ENCODE results near the gene MTCL1.

The MTCL1 gene

DNA sequence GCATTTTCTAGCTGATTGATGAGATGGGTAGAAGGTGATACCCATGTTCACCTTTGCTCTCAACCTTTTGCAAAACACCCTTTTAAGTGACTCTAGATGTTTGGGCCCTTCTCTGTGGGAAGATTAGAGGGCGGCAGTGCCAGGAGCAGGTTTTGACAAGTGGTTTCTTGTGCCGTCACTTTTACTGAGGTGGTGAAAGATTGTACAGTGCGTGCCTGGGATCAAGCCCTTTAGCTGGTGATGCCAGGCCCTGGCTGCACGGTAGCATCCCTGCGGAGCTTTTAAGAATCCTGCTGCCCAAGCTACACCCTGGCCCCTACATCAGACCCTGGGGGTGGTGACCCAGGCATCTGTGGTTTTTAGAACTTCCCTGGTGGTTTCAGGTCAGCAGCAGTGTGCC is 29.1 kb downstream of the MTCL1 start:
- Histone ChIP-seq H3K36me3 (ENCODE audit: control insufficient read depth, low read depth, low read length) (peaks cover 5% of the 10 kb centered on the region), H3K9ac (ENCODE audit: low read length) (no peak overlapping the region), H3K27me3 (ENCODE audit: control insufficient read depth, insufficient read depth, low read length) (no peaks in the 10 kb centered on the region), H3K27ac (ENCODE audit: low read length) (no peak overlapping the region), H3K9me3 (ENCODE audit: control insufficient read depth, low read depth, low read length) (no peaks in the 10 kb centered on the region), H3K4me1 (ENCODE audit: control insufficient read depth, low read depth, low read length) (peaks cover 19% of the 10 kb centered on the region), H3K4me3 (ENCODE audit: low read length) (no peak overlapping the region)

DNA sequence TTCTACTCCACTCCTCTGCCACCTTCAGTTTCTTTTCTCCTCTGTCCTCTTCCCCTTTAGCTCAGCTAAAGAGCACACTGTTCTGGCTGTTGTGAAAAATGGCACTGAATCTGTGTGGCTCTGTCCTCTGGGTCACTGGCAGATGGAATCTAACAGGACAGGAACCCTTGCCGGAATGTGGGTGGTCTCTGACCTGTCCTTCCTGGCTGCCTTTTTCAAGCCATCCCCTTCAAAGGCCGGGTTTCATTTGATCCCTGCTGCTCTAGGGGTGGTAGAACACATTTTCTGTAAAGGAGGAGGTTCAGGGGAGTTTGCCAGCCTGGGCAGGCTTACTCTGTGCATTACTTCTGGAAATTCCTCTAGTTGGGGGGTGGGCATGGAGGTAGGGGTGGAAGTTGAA is 29.9 kb downstream of the MTCL1 start:
- Histone ChIP-seq H3K9me3 (ENCODE audit: control insufficient read depth, low read depth, low read length) (no peaks in the 10 kb centered on the region), H3K9ac (ENCODE audit: low read length) (no peak overlapping the region), H3K4me1 (ENCODE audit: control insufficient read depth, low read depth, low read length) (peaks cover 19% of the 10 kb centered on the region), H3K27ac (ENCODE audit: low read length) (no peak overlapping the region), H3K4me3 (ENCODE audit: low read length) (no peak overlapping the region), H3K36me3 (ENCODE audit: control insufficient read depth, low read depth, low read length) (peaks cover 5% of the 10 kb centered on the region), H3K27me3 (ENCODE audit: control insufficient read depth, insufficient read depth, low read length) (no peaks in the 10 kb centered on the region)

DNA sequence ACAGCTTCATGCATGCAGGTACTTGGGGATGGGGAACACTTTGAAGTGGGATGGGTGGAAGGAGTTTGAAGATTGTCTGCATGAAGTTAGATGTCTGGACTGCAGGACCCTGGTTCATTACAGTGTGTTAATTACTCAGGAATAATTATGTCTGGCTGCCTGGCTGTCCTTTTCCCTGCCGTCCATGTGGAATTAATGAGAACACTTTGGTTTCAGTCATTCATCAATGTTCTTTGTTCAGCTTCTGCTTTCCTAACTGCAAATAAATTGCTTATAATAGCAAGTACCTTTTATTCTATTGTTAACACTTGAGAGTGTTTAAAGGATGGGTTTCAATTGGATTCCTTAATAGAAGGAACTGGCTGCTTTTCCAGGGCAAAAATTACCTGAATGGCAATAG is 35.8 kb downstream of the MTCL1 start:
- Histone ChIP-seq H3K36me3 (ENCODE audit: control insufficient read depth, low read depth, low read length) (peaks cover 4% of the 10 kb centered on the region), H3K27ac (ENCODE audit: low read length) (no peak overlapping the region), H3K9ac (ENCODE audit: low read length) (no peak overlapping the region), H3K4me3 (ENCODE audit: low read length) (no peak overlapping the region), H3K4me1 (ENCODE audit: control insufficient read depth, low read depth, low read length) (no peaks in the 10 kb centered on the region), H3K9me3 (ENCODE audit: control insufficient read depth, low read depth, low read length) (no peaks in the 10 kb centered on the region), H3K27me3 (ENCODE audit: control insufficient read depth, insufficient read depth, low read length) (no peaks in the 10 kb centered on the region)

DNA sequence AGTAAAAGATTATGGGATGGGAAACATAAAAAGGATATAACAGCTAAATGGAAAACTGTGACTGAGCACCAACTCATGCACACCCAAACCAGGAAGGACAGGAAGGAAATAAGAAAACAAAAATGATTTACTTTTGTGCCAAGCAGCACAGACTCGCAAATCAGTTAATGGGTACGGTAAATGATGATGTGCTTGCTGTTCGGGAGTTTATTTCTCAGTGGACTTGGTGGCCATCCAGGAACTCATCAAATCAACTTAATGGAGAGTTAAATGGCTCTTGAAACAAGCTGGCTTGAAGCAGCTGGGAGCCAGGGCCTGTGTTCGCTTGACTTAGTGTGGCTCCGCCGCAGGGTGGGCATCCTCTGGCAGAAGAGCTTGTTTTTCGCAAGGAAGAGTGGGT is 36.2 kb downstream of the MTCL1 start:
- no peak overlapping the region for H3K27ac ChIP-seq (ENCODE audit: low read length)
- H3K27me3 ChIP-seq (ENCODE audit: control insufficient read depth, insufficient read depth, low read length) = no peaks in the 10 kb centered on the region
- no peaks in the 10 kb centered on the region for H3K9me3 ChIP-seq (ENCODE audit: control insufficient read depth, low read depth, low read length)
- H3K4me1 ChIP-seq (ENCODE audit: control insufficient read depth, low read depth, low read length) = no peaks in the 10 kb centered on the region
- H3K9ac ChIP-seq (ENCODE audit: low read length) = no peak overlapping the region
- H3K36me3 ChIP-seq (ENCODE audit: control insufficient read depth, low read depth, low read length) = peaks cover 3% of the 10 kb centered on the region
- no peak overlapping the region for H3K4me3 ChIP-seq (ENCODE audit: low read length)

DNA sequence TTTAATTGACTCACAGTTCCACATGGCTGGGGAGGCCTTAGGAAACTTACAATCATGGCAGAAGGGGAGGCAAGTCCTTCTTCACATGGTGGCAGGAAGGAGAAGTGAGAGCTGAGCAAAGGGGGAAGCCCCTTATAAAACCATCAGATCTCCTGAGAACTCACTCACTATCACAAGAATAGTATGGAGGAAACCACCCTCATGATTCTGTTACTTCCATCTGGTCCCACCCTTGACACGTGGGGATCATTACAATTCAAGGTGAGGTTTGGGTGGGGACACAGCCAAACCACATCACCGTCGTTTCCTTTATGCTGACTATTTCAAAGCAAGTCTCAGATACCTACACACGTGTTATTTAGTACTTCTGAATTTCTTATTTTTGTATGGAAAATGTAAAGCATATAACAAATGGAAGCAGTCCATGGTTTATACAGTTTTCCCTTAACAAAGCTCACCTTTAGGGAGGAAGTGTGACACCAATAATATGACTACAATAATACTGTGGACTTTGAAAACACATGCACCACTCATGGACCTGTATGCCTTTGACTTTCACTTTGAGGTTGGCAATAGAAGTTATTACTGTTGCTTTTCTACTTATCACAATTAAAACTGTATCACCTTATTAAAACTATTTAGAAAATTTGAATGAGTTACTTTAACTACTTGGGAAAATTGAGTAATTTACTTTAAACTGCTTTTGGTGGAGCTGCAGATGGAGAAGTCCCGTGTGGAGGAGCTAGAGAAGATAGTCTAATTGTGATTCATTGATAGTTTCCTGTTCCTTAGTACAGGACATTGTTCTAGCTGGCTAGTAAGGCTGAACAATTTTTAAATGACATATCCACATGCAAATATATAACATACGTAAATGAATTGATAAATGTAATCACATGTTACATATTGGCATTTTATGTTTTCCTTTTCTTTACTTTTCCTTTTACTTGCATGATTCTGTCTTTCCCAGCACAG is 37.3 kb downstream of the MTCL1 start:
- no peaks in the 10 kb centered on the region for H3K27me3 ChIP-seq (ENCODE audit: control insufficient read depth, insufficient read depth, low read length)
- H3K4me1 ChIP-seq (ENCODE audit: control insufficient read depth, low read depth, low read length) = no peaks in the 10 kb centered on the region

DNA sequence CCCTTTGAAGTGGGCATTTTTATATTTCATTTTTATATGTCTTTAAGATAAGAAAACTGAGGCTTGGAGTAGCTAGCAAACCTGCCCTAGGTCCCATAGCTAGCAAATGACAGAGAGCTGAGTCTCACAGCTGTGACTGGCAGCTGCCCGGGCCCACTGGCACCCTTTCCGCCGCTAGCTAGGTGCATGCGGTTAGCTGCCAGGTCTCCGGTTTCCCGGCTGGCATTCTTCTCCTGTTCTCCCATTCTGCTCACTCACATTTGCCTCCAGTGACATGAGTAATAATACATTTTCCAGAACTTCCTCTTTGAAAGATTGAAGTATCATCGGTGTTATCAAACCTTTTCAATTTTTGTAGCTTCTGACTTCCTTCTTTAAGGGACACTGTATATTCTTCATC is 38.7 kb downstream of the MTCL1 start:
- peaks cover 3% of the 10 kb centered on the region for H3K36me3 ChIP-seq (ENCODE audit: control insufficient read depth, low read depth, low read length)
- H3K4me1 ChIP-seq (ENCODE audit: control insufficient read depth, low read depth, low read length) = no peaks in the 10 kb centered on the region
- H3K4me3 ChIP-seq (ENCODE audit: low read length) = no peak overlapping the region
- H3K27ac ChIP-seq (ENCODE audit: low read length) = no peak overlapping the region
- H3K9me3 ChIP-seq (ENCODE audit: control insufficient read depth, low read depth, low read length) = no peaks in the 10 kb centered on the region
- H3K27me3 ChIP-seq (ENCODE audit: control insufficient read depth, insufficient read depth, low read length) = no peaks in the 10 kb centered on the region
- no peak overlapping the region for H3K9ac ChIP-seq (ENCODE audit: low read length)

More for the DNA sequence above, 37.3 kb downstream of the MTCL1 start:
- Histone ChIP-seq H3K27ac (ENCODE audit: low read length) (no peak overlapping the region), H3K9ac (ENCODE audit: low read length) (no peak overlapping the region), H3K4me3 (ENCODE audit: low read length) (no peak overlapping the region), H3K36me3 (ENCODE audit: control insufficient read depth, low read depth, low read length) (peaks cover 3% of the 10 kb centered on the region), H3K9me3 (ENCODE audit: control insufficient read depth, low read depth, low read length) (no peaks in the 10 kb centered on the region)

DNA sequence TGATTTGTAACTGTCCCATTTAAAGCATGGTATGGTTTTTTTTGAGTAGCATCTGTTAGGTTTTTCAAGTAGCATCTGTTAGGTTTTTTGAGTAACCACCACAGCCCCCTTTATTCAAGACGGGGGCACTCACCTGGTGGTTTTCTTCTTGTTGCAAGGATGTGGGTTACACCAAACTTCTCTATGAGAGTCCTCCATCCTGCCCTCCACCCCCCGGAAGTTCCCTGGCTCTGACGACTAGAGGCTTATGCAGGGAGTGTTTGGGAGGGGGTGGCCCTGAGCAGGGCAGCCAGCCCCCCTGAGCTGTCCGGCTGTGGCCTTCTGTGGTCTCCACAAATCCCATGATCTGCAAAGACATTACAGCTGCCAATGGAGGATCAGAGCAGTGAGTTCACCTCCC is 39.3 kb downstream of the MTCL1 start:
- H3K4me3 ChIP-seq (ENCODE audit: low read length) = no peak overlapping the region
- no peaks in the 10 kb centered on the region for H3K27me3 ChIP-seq (ENCODE audit: control insufficient read depth, insufficient read depth, low read length)
- peaks cover 3% of the 10 kb centered on the region for H3K36me3 ChIP-seq (ENCODE audit: control insufficient read depth, low read depth, low read length)
- no peak overlapping the region for H3K27ac ChIP-seq (ENCODE audit: low read length)
- no peaks in the 10 kb centered on the region for H3K9me3 ChIP-seq (ENCODE audit: control insufficient read depth, low read depth, low read length)
- H3K4me1 ChIP-seq (ENCODE audit: control insufficient read depth, low read depth, low read length) = no peaks in the 10 kb centered on the region
- H3K9ac ChIP-seq (ENCODE audit: low read length) = no peak overlapping the region

DNA sequence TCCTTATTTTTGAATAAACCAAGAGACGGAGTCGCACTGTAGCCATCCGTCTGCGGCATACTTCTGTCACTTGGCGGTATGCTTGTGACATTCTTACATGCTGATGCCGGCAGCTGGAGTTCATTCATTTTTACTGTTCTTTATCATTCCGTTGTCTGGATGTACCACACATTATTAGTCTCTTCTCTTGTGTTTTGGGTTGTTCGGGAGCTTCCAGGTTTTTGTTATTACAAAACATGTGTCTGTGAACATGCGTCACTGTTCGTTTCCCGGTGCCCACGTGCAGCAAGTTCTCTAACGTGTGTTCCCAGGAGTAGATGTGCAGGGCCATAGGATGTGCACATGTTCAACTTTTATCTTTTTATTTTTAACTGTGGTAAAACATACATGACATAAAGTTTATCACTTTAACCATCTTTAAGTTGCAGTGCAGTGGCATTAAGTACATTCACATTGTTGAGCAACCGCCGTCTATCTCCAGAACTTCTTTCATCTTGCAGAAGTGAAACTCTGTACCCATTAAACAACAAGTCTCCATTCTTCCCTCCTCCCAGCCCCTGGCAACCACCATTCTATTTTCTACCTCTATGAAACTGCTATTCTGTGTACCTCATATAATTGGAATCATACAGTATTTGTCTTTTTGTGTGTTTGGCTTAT is 40.1 kb downstream of the MTCL1 start:
- no peak overlapping the region for H3K9ac ChIP-seq (ENCODE audit: low read length)
- H3K36me3 ChIP-seq (ENCODE audit: control insufficient read depth, low read depth, low read length) = peaks cover 3% of the 10 kb centered on the region
- H3K4me1 ChIP-seq (ENCODE audit: control insufficient read depth, low read depth, low read length) = no peaks in the 10 kb centered on the region
- H3K27ac ChIP-seq (ENCODE audit: low read length) = no peak overlapping the region
- no peaks in the 10 kb centered on the region for H3K27me3 ChIP-seq (ENCODE audit: control insufficient read depth, insufficient read depth, low read length)
- H3K4me3 ChIP-seq (ENCODE audit: low read length) = no peak overlapping the region
- no peaks in the 10 kb centered on the region for H3K9me3 ChIP-seq (ENCODE audit: control insufficient read depth, low read depth, low read length)

DNA sequence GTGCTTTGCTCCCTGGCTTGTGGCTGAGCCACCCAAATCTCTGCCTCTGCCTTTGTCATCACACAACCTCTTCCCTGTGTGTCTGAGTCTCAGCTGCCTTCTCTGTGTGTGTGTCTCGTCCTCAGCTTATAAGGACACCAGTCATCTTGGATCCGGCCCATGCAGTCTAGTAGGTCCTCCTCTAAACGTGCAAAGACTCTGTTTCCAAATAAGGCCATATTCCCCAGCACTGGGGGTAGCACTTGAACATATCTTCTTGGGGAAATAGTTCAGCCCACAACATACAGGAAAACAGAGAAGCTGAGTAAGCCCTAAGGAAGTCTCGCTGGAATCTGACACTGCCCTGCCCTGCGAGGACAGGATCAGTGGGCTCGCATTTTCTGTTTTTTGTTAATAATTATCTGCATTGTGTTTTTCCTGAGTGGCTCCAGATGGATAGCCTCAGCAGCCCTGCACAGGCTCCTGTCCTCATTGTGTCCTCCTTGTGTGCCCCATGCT is 42.1 kb downstream of the MTCL1 start:
- Histone ChIP-seq H3K4me3 (ENCODE audit: low read length) (no peak overlapping the region), H3K36me3 (ENCODE audit: control insufficient read depth, low read depth, low read length) (peaks cover 2% of the 10 kb centered on the region), H3K27me3 (ENCODE audit: control insufficient read depth, insufficient read depth, low read length) (no peaks in the 10 kb centered on the region), H3K9me3 (ENCODE audit: control insufficient read depth, low read depth, low read length) (no peaks in the 10 kb centered on the region), H3K9ac (ENCODE audit: low read length) (no peak overlapping the region), H3K4me1 (ENCODE audit: control insufficient read depth, low read depth, low read length) (no peaks in the 10 kb centered on the region), H3K27ac (ENCODE audit: low read length) (no peak overlapping the region)

DNA sequence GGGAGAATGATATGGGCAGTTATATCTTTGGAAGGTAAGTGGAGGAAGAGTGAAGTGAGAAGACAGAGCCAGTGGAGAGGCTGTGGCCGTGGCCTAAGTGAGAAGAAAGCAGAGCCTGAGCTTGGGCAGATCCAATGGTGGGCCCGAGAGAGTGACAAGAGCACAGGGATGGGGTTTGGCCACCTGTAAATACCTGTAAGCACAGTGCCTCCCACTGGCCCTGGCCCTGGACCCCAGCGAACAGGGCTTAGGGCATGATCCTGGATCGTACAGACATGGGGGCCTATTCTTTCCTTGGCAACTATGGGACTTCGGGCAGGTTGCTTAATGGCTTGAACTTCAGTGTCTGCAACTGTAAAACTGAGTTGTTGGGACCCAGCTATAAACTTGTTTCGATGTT is 44.1 kb downstream of the MTCL1 start:
- H3K27ac ChIP-seq (ENCODE audit: low read length) = no peak overlapping the region
- H3K9me3 ChIP-seq (ENCODE audit: control insufficient read depth, low read depth, low read length) = no peaks in the 10 kb centered on the region
- no peaks in the 10 kb centered on the region for H3K4me1 ChIP-seq (ENCODE audit: control insufficient read depth, low read depth, low read length)
- no peak overlapping the region for H3K9ac ChIP-seq (ENCODE audit: low read length)
- no peaks in the 10 kb centered on the region for H3K27me3 ChIP-seq (ENCODE audit: control insufficient read depth, insufficient read depth, low read length)
- no peaks in the 10 kb centered on the region for H3K36me3 ChIP-seq (ENCODE audit: control insufficient read depth, low read depth, low read length)
- H3K4me3 ChIP-seq (ENCODE audit: low read length) = no peak overlapping the region

DNA sequence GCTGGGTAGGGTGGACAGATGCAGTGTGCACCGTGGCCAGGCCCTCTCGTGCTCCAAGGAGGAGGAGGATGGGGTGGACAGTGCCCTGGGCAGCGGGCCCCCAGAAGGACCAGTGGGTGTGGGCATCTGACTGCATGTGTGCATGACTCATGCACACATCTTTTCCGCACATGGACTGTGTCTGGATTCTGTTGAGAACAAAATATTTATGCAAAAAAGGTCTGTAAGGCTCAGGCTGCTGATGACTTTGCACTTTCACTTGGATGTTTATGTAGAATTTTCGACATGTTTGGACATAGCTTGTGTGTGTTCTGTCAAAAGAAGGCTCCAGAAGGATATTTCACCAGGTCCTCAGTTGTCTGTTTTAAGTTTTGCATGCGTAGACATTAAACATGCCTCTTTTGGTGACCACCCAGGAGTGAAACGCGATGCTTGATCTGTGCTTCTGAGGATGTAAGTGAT is 45.6 kb downstream of the MTCL1 start:
- H3K36me3 ChIP-seq (ENCODE audit: control insufficient read depth, low read depth, low read length) = no peaks in the 10 kb centered on the region
- no peak overlapping the region for H3K27ac ChIP-seq (ENCODE audit: low read length)
- H3K4me1 ChIP-seq (ENCODE audit: control insufficient read depth, low read depth, low read length) = no peaks in the 10 kb centered on the region
- H3K9ac ChIP-seq (ENCODE audit: low read length) = no peak overlapping the region
- no peaks in the 10 kb centered on the region for H3K9me3 ChIP-seq (ENCODE audit: control insufficient read depth, low read depth, low read length)
- no peak overlapping the region for H3K4me3 ChIP-seq (ENCODE audit: low read length)
- no peaks in the 10 kb centered on the region for H3K27me3 ChIP-seq (ENCODE audit: control insufficient read depth, insufficient read depth, low read length)

Measured in iPS-18a (cell line).